Subcutaneous adipose tissue (tissue), 4 donors: Measurements from ENCODE around the gene PROZ. TPM values are rescaled to one million over a fixed set of nuclear protein-coding genes. Genes with fewer than 3 reads are reported as not detected.

ENCODE experiments used
- total RNA-seq, 4 donors: library from RNA; depleted of rRNA; stranded (reverse); fragments of >200 nt; gene quantifications; one replicate each; pipeline ENCODE4 v1.1.0, GENCODE V29; 2016
- TF ChIP-seq, protein P1 (sequence below): fragments of 450-650 bp; IDR thresholded peaks from one replicate; pipeline ENCODE4 v1.5.1; 2016; ENCODE audit warnings: low read depth, mild to moderate bottlenecking, control low read depth, antibody characterized with exemption, moderate library complexity

Gene PROZ
- total RNA-seq, 4 donors from 2014 or later: not detected

DNA sequence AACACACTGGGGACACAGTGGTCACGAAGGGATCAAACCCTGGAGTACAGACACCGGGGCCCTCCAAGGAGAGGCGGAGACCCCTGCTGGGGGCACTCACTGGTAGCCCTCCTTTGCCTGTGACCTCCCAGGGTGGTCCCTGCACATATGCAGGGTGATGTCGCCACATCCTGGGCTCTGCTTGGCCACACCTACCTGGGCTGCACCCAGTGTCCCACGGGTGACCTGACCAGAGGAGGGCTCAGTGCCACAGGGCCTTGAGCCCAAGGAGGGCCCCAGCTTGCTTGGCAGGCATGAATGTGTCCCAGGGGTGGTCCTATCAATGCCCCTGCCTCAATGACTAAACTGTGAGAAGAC is 45.9 kb downstream of the PROZ start:
- TF ChIP-seq, protein P1, sequence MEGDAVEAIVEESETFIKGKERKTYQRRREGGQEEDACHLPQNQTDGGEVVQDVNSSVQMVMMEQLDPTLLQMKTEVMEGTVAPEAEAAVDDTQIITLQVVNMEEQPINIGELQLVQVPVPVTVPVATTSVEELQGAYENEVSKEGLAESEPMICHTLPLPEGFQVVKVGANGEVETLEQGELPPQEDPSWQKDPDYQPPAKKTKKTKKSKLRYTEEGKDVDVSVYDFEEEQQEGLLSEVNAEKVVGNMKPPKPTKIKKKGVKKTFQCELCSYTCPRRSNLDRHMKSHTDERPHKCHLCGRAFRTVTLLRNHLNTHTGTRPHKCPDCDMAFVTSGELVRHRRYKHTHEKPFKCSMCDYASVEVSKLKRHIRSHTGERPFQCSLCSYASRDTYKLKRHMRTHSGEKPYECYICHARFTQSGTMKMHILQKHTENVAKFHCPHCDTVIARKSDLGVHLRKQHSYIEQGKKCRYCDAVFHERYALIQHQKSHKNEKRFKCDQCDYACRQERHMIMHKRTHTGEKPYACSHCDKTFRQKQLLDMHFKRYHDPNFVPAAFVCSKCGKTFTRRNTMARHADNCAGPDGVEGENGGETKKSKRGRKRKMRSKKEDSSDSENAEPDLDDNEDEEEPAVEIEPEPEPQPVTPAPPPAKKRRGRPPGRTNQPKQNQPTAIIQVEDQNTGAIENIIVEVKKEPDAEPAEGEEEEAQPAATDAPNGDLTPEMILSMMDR: no peak

DNA sequence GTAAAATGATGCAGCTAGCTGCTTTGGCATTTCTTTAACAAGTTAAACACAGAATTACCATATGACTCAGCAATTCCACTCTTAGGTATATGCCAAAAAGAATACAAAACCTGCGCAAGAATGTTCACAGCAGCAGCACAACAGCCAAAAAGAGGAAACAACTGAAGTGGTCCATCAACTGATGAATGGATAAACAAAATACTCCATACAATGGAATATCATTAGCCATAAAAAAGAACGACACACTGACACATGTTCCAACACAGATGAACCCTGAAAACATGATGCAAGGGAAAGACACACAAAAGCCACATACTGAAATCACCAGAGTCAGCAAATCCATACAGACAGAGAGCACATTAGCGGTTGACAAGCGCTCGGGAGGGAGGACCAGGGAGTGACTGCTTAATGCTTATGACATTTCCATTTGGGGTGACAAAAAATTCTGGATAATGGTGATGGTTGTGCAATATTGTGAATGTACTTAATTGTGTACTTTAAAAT is 47.0 kb downstream of the PROZ start:
- TF ChIP-seq, protein P1: no peak

DNA sequence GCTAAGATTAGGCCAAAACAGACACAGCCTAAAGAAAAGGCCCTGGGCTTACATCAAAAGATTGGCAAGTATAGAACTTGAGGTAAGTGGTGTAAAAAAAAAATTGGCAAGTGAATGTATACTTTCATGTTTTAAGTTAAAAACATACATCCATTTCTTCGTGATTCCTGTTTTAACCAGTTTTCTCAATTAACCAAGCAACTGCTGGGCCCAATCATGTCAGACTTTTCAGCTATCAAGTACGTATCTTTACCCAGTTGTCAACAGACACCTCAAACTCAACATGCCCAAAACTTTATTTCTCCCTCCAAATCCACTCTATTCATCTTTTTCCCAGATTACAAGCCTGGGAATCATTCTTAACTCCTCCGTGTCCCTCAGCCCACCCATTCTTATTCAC is 49.0 kb downstream of the PROZ start:
- TF ChIP-seq, protein P1: no peak

DNA sequence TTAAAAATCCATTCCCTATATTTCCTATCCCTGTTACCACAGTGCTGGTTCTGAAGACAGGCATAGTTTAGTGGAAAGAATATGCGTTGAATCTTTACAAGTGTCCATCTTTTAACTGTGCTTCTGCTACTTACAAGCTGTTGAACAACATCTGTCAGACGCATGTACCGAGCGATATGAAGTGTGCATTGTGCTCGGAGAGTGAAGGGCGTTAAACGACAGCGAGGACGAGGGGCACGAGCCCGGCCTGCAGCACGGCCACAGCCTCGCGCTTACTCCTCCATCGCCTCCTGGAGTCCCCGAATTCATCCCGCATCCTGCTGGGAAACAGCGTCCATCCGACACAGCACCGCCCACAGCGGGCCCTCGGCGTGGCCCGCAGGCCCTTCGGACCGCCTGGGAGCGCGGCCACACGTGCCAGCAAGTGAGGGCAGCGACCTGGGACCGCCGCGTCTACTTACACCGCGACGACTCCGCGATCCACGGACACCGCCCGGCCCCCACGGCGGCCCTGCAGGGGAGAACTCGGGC is 49.5 kb downstream of the PROZ start:
- TF ChIP-seq, protein P1: no peak

DNA sequence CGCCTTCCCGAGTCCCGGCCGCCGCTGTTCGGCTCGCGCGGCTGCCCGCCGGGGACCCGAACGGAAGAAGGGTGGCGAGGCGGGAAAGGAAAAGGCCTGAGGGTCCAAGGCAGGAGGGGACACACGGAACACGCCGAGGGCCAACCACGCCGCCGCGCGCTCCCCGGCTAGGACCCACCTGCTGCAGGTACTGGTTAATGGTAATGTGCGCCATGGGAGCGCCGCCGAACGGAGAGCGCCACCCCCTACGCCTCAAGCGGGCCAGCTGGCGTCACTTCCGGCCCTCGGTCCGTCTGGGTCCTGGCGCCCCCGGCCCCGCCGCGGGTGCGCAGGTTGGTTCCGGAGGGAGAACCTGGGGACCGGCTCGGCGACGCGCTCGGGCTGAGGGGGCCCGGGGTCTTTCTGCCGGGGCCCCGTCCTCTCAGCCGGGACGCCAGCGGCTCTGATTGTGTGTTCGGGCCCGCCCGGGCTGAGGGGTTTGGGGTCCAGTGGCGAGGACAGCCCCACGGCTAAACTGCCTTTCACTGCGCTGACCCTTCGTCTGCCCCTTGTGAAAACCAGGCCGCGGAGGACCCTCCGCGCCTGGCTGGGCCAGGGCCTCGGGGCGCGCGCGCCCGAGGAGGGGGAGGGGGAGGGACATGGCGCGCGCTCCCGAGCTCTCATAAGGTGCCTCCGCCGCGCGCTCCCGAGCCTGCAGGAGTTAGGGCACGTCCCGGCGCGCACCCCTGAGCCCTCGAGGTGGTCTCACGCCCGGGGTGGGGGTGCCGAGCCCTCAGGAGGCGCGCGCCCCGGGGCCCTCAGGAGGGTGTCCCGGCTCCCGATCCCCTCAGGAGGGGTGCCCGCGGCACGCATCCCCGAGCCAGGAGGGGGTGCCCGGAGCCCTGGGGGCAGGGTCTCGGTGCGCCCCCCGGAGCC is 50.2 kb downstream of the PROZ start, which contains the start of gene PCID2:
TSS of gene PCID2 (minus strand) at position 249 of the 915 bp plus-strand sequence. CDS start at position 214, 35 bp downstream.
- TF ChIP-seq, protein P1: no peak

DNA sequence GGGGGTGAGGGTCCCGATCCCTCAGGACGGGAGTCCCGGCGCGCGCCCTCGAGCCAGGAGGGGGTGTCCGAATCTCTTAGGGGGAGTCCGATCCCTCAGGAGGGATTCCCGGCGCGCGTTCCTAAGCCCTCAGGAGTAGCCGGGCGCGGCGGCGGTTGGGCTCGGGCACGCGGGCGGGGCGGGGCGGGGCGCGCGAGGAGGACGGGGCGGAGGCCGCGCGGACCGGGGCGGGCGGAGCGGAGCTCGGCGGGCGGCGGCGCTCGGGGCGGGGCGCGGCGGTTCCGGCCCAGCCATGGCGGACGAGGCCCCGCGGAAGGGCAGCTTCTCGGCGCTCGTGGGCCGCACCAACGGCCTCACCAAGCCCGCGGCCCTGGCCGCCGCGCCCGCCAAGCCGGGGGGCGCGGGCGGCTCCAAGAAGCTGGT is 50.9 kb downstream of the PROZ start, which contains the start of gene CUL4A:
TSS of gene CUL4A (plus strand) at position 278 of the 423 bp plus-strand sequence. CDS start at position 293, 15 bp downstream.
- TF ChIP-seq, protein P1: no peak
